Activated CD4-positive, alpha-beta T cell treated with anti-CD3 and anti-CD28 coated beads, Interleukin-10, Interleukin-2, amounts not matched to agents 100 ng/mL and 50 ng/mL, durations not matched to agents 16 hours and 8 hours (primary cell): Measurements from ENCODE around the gene RIN1.
"Not testable (repeated sequence)": the region's sequence is repeated elsewhere in the genome, so short reads cannot be mapped to it uniquely, and the experiment has no call there.

Experiments
- DNase-seq: peaks from one replicate; pipeline ENCODE4 v3.0.0-alpha.2; 2020

RIN1 gene

DNA sequence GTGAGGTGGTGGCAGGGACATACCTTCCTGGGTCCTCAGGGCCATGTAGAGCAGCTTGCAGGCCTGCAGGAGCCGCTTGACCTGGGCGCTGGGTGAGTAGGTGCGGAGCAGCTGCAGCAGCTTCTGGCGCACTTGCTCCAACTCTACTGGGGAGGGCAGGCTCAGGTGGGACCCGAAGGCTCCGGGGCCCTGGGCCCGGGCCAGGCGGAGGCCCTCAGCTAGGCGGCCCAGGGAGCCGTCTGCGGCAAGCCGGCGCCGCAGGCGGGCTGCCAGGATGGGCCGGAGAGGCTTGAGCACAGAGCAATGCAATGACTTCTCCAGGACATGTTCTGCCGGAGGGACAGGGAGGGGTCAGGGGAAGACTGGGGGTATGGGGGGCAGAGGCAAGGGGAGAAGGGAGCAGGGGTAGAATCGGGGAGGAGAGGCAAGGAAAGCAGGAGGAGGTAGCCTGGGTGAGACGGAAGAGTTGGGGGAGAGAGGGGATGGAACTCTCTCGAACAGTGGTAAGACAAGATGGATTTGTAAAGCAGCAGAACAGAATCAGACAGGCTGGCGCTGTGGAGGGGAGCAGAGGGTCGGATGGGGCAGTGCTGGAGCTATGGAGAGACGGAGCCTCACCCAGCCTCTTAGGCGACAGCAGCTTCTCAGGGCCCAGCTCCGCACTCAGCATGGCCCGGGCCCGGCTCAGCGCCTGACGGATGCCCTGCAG lies 2.2 kb downstream of the RIN1 start:
- DNase-seq, result no peak

DNA sequence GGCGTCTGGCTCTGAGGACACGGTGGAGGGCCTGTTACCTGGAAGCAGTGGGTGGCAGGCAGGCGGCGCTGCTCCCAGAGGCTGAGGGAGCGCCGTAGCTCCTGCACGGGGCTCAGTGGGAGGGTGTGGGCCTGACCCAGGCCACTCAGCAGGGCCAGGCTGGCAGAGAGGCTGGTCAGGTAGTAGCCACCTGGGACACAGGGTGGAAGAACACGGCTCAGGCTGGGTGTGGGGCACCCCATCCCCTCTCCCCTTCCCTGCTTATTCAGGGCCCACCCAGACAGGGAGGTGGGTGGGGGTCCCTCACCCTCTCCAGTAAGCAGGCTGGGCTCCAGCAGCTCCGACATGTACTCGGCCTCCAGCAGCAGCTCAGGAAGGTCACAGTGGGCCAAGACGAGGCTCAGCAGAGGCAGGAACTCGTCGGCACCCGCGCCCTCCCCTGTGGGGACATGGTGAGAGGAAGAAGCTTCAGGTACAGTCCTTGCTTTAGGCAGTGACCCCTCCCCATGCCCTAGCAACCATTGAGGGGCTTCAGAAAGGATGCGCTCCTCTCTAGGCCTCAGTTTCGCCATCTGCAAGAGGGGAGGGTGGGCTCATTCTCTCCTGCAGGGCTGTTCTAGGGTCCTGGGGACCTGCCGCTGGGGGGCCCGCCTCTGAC lies 2.9 kb downstream of the RIN1 start:
- no peak for DNase-seq

DNA sequence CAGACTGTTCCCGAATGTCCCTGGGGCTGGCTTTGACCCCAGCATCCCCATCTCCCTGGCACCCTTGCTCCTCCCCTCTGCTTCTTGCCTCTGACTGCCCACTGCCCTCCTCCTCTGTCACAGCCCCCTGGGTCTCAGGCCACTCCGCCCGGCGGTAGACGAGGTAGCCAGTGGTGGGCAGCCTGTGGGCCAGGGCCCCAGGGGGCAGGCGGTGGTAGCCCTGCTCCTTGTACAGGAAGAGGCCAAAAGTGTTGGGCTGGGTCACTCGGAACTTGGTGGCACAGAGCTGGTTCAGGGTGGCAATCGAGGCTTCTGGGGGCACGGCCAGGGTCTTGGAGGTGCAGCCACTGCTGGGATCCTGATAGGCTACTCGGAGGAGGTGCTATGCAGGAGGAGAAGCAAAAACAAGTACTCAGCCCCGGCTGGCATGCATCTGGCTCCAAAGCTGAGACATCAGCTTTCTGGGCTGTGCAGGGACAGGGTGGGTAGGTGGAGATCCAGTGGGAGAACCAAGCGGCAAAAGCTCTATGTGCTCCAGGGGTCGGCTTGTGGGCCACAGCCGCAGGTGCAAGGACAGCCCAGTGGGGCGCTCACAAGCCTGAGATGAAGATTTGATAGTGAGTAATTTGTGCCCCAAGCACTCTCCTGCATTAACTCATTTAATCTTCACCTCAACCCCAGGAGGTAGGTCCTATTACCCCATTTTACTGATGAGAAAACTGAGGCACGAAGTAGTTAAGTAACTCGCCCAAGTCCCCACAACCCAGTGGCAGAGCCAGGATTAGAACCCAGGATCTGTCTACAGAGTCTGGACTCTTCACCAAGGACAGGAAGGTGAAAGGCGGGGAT lies 3.6 kb downstream of the RIN1 start:
- DNase-seq, result no peak

DNA sequence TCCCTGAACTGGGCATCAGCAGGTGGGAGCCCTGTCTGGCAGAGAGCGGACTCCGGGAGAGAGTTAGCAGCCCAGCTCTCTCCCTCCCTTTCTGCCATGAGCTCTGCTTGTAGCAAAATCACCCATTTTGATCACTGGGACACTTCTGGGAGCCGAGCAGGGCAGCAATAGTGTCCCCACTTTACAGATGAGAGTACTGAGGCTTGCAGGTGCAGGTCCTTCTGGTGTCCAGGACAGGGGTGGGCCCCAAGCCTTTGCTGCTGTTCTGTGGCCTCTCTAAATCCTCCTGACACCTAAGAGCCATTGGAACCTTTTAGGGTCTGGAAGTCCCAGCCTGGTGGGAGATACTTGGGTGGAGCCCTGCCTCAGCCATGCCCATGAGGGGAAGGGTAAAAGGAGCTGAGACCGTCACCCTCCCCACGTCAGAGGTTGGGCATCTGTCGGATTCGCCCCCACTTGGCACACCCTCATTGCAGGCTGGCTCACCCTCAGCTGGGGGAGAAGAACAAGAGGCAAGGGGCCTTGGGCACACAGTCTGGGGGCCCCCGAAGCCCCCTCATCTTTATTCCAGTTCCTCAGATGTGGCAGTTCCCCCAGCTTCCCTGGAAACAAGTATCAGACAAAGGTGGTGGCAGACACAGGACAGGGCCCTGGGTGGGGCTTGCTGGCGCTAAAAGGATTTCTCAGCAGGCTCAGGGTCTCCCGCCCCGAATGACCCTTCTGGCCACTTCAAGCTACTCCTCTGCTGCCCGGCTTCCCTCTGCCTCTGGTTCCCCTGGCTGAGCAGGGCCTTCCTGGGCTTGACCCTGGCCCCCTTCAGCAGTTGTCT lies 4.5 kb downstream of the RIN1 start:
- DNase-seq, result no peak

DNA sequence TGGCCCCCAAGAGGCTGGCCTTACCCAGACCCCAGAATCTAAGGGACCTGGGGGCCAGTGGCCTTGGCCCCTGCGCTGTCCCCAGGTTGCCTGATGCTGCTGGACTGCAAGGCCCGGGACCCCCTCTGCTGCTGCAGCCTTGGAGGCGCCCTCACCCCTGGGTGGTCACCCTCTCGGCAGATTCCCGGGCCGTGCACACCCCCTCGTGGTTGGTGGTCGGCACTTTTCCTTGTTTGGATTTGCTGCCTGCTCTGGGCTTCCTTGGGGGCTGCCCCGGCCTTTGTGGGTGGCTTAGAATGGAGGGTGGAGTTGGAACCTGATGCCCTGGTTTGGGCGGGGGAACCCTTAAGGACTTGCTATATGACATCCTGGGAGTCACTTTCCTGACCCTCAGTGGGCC lies 5.3 kb downstream of the RIN1 start:
- no peak for DNase-seq

DNA sequence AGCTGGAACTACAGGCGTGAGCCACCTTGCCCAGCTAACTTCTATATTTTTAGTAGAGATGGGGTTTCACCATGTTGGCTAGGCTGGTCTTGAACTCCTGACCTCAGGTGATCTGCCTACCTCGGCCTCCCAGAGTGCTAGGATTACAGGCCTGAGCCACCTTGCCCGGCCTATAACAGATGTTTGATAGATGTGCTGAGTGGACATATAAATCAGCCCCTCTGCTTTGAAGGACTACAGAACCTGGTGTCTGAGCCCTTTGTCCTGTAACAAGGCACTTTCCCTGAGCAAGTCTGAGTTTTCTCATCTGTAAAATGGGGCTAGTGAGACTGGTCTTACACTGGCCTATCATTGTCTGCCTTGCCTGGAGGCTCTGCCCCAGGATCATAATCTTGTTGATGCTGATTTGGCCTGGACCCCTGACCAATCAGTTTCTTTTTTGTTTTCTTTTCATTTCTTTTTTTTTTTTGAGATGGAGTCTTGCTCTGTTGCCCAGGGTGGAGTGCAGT lies 7.0 kb downstream of the RIN1 start:
- no peak for DNase-seq

DNA sequence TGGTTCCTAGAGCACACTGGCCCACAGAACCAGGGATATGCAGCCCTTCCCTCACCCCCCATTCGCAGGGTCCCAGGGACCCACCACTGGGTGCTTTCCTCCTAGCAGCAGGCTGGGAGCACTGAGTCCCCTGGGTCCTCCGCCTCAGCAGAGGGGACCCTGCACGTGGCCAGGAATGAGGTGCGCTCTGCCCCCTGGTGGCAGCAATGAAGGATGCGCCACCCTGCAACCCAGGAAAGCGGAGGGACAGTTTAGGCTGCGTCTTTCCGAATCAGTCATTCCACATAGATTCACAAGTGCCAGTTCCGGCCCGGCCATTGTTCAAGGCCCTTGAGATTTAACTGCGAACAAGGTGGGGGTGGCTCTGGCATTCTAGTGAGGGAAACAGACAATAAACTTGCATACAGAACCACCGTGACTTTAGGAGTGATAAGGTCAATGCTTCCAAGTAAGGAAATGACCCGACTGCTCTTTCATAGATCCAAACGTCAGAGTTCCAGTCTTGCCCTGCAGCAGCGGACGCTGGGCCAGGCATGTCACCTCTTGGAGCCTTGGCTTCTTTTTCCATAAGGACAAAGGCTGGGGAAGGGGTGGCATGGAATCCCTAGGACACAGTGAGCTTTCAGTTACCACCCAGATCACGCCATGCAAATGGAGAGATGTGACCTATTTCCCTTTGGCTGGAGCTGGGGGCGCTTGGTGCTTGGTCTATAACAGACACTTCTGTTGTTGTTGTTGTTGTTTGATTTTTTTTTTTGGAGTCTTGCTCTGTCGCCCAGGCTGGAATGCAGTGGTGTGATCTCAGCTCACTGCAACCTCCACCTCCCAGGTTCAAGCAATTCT lies 7.7 kb downstream of the RIN1 start:
- DNase-seq, result peak; percentile 89

DNA sequence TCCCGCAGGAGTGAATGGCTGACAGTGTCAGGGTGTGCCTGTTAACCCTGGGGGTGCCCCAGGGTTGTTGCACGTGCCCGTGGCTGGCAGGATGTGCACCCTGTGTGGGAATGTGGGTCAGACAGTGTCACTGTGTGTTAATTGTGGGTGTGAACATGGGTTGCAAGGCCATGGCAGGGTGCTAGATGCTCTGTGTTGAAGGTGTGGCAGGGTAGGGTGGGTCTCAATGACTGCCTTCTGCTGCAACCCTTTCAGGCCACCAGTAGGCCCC lies 8.3 kb downstream of the RIN1 start:
- peak; percentile 21 for DNase-seq

DNA sequence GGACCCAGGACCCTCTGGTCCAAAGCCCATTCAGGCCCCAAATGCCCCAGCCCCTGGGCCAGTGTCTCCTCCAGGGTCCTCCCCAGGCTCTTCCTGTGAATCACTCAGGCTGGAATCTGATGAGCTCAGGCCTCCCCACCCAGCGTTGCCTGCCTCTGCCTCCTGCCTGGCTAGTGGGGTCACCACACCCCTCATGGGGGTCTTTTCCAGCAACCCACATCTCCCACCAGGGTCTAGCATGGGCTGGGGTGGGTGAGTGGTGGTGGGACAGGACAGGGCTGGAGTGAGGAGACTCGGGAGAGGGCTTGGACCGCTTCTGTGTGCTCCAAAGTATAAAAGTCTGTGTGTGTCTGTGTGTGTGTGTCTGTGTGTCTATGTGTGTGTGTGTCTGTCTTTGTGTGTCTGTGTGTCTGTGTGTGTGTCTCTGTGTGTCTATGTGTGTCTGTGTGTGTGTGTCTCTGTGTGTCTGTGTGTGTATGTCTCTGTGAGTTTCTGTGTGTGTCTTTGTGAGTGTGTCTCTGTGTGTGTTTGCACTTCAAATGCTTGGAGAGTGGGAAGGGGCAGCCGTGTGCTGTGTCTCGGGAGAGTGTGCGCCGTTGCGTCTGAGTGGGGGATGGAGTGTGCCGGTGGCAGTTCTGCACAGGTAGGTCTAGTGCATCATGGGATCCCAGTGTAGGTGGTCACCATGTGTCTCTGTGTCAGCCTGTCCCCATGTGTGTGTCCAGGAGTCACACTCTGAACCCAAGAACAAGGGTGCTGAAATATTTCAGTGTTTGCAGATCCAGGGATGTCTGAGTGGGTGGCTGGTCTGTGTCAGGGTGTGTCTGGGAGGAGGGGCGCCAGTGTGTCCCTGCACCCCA lies 8.8 kb downstream of the RIN1 start:
- no peak for DNase-seq

DNA sequence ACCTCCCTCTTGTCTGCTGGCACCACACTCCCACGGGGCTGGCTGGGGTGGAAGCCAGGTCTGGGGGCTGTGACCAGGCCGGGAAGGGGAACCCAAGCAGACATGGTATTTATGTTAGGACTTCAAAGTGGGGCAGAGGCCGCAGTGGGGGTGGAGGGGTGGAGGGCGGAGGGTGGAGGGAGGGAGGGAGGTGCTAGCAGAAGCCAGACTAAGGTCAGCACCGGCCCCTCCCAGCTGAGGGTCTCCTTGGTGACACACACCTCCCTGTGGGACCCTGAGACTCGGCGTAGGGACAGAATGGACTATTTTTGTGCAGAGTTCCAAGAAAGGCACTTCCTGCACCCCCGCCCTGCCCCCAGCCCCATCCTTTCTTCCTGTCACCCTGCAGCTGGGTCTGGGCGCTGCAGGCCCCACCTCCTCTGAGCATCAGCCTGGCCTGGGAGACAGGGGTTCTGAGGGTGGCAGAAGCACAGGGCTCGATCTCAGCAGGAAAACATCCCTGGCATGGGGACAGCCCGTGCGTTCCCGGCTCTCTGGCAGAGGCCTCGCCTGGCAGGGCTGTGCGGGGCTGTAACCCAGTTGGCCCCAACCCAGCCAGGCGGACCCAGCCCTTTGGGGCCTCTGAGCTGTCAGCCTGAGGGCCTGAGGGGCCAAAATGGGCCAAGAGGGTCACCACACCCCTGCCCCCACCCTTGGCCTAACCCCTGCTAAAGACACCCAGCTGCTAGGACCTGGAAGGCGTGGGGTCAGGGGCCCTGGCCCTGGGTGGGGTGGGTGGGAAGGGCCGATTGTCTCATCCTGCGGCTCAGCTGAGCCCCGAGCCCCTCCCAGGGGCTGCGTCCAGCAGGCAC lies 9.7 kb downstream of the RIN1 start:
- no peak for DNase-seq

DNA sequence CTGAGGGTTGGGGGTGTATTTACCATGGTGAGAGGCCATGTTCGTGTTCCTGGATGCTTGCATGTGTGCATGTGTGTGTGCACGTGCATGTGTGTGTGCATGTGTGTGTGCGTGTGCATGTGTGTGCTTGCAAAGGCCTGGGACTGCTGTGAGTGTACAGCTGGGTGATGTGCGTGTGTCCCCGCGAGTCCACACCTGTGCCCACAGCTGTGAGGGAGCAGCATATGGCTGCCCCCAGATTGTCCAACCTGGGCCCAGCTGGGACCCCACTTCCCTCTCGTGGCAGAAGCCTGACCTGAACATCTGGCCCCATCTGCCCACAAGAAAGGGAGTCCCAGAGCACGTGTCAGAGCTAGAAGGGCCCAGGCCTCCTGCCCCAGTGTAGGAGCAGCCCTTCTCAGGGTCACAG lies 11.0 kb downstream of the RIN1 start:
- no peak for DNase-seq

DNA sequence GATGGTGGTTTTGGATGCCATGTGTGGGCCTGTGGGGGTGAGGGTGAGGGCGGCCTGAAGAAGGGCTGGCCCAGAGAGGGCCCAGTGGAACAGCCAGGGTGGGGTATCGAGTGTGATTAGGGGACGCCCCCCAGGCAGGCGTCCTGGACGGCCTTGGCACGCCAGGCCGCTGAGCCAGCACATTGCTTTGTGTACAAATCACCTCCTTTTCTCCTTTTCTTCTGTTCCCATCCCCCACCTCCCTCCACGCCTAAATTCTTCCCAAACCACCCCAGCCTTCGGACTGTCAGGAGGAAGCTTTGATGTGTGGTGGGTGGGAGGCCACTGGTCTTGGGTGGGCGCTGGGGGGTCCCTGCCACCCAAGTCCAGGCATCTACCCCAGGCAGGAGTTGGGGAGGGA lies 11.6 kb downstream of the RIN1 start:
- DNase-seq, result no peak

DNA sequence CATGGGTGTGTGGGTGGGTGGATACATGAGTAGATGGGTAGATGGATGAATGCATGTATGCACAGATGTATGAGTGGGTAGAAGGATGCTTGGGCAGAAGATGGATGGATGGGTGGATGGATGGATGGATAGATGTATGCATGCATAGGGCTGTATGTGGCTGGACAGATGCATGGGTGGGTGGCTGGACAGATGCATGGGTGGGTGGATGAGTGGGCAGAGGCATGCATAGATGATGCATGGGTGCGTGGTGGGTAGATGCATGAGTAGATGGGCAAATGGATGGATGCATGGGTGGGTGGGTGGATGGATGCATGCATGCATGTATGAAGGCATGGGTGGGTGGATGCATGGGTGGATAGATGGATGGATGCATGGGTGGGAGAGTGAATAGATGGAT lies 12.6 kb downstream of the RIN1 start:
- DNase-seq, result no peak

DNA sequence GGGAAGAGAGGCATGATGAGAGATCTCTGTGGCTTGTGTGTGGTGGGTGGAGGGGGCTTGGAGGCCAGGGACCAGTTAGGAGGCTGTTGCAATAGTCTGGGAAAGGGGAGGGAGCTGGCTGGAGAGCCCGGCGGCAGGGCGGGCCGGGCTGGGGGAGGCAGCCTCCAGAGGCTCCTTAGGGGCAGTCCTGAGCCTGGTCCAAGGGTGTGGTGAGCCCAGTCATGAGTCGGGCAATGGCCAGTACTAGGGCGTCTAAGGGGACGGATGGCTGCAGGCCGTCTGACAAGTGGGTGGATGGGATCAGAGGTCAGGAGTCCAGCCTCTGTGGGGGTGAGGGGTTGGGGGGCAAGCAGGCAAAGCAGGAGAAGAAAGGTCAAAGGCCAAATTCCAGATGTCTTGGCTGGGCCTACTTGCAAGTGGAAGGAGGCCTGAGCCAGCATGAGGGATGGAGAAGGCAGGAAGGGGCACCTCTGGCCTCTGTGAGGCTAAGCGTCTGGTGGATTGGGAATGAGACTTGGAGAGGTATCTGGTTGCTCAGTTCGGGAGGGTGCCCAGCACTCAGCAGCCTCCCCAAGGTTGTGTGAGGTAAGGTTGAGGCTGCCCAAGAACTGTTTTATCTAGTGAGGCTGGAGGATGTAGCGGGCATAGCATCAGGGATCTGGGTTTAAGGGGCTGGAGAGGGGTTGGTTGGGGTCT lies 13.4 kb downstream of the RIN1 start:
- DNase-seq, result no peak

DNA sequence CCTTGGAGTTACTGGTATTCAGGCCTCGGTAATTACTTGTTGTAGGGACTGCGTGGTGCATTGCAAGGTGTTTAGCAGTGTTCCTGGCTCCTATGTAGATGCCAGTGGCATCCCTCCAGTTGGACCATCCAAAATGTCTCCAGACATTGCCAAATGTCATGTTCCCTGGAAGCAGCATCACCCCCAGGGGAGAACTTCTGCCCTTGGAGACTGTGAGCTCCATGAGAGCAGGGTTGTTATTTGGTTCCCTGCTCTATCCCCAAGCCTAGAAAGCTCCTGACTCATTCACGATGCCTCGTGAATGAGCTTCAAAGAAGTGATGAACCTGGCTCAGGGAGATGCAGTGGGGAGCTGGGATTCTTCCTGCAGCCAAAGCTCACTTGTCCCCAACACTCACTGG lies 14.6 kb downstream of the RIN1 start:
- no peak for DNase-seq

DNA sequence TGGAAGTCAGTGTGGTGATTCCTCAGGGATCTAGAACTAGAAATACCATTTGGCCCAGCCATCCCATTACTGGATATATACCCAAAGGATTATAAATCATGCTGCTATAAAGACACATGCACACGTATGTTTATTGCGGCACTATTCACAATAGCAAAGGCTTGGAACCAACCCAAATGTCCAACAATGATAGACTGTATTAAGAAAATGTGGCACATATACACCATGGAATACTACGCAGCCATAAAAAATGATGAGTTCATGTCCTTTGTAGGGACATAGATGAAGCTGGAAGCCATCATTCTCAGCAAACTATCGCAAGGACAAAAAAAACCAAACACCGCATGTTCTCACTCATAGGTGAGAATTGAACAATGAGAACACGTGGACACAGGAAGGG lies 15.5 kb downstream of the RIN1 start:
- DNase-seq, result not testable (repeated sequence)

DNA sequence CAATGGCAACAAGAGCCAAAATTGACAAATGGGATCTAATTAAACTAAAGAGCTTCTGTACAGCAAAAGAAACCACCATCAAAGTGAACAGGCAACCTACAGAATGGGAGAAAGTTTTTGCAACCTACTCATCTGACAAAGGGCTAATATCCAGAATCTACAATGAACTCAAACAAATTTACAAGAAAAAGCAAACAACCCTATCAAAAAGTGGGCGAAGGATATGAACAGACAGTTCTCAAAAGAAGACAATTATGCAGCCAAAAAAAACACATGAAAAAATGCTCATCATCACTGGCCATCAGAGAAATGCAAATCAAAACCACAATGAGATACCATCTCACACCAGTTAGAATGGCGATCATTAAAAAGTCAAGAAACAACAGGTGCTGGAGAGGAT lies 15.9 kb downstream of the RIN1 start:
- not testable (repeated sequence) for DNase-seq

DNA sequence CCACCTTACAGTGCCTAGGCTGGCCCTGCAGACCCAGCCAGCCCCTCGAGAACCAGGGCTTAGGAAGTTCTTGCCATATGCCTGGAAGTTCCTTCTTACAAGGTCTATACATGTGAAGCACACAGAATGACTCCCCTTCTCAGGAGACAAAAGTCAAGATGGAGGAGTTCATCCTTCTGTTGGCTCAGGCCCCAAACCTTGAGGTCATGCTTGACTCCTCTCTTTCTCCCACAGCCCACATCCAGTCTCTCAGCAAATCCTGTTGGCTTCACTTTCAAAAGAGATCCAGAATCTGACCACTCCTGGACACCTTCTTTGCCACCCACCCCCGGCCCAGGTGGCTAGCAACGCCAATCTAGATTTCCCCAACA lies 17.6 kb downstream of the RIN1 start:
- no peak for DNase-seq
